SK-N-SH (cell line): ENCODE results near the gene ALDOB. TPM values are rescaled to one million over a fixed set of nuclear protein-coding genes. Genes with fewer than 3 reads are reported as not detected.

ENCODE experiments used
- CTCF ChIA-PET: fragments of 300-600, 350-600 bp; formaldehyde crosslinking; extraction: SDS; loops from one replicate; lab custom pipeline; 2021; lab: Yijun Ruan, JAX
- POLR2A ChIA-PET: fragments of 350-600 bp; sonication (Branson Sonifier 250); formaldehyde crosslinking; extraction: SDS; loops from one replicate; lab custom pipeline; 2020; ENCODE audit warnings: antibody characterized with exemption, inconsistent platforms; lab: Yijun Ruan, JAX
- DNase-seq: peaks from one replicate; pipeline ENCODE4 v3.0.0; 2012
- H2AFZ ChIP-seq: fragments of 200-600 bp; sonication (generic); 2 replicates; pipeline ENCODE4 v1.8.1; 2016; ENCODE audit warnings: antibody characterized with exemption, mild to moderate bottlenecking, low read depth
- H3F3A ChIP-seq: fragments of 200-600 bp; sonication (generic); replicated peaks from 2 replicates; pipeline ENCODE3; 2016; ENCODE audit warnings: antibody characterized with exemption, mild to moderate bottlenecking; ENCODE audit not compliant: insufficient read depth
- H3K27ac ChIP-seq, 2 experiments: fragments of 200-500 bp in 1 of 2; fragments of 200-600 bp in 1 of 2; sonication (Bioruptor generic) in 1 of 2; sonication (generic), shearing (Covaris generic) in 1 of 2; 2 replicates each; pipeline versions ENCODE4 v1.5.1 to v1.6.1; 2014 to 2016; ENCODE audit warnings: low read depth in 2 of 2, inconsistent platforms in 1 of 2, low read length in 1 of 2, mild to moderate bottlenecking in 1 of 2, mixed read lengths in 1 of 2
- H3K27me3 ChIP-seq: fragments of 200-600 bp; sonication (generic), shearing (Covaris generic); 2 replicates; pipeline ENCODE4 v1.6.1; 2016; ENCODE audit warnings: mixed run types; ENCODE audit not compliant: insufficient read depth
- H3K36me3 ChIP-seq, 2 experiments: fragments of 200-500 bp in 1 of 2; fragments of 200-600 bp in 1 of 2; sonication (Bioruptor generic) in 1 of 2; sonication (generic) in 1 of 2; replicated peaks in 1 of 2; 2 replicates each; pipeline versions ENCODE3 to v1.5.1; 2014 to 2016; ENCODE audit warnings: low read length in 1 of 2, mild to moderate bottlenecking in 1 of 2; ENCODE audit not compliant: insufficient read depth in 2 of 2, control insufficient read depth in 1 of 2
- H3K4me1 ChIP-seq, 2 experiments: fragments of 200-500 bp in 1 of 2; fragments of 200-600 bp in 1 of 2; sonication (Bioruptor generic) in 1 of 2; sonication (generic), shearing (Covaris generic) in 1 of 2; 2 replicates each; pipeline versions ENCODE4 v1.5.1 to v1.6.1; 2014 to 2016; ENCODE audit warnings: low read depth in 1 of 2, low read length in 1 of 2, mixed run types in 1 of 2; ENCODE audit not compliant: insufficient read depth in 2 of 2, control insufficient read depth in 1 of 2
- H3K4me2 ChIP-seq: fragments of 200-600 bp; sonication (generic), shearing (Covaris generic); 2 replicates; pipeline ENCODE4 v1.6.1; 2017; ENCODE audit warnings: mixed run types
- H3K4me3 ChIP-seq, 2 experiments: fragments of 200-500 bp in 1 of 2; fragments of 200-600 bp in 1 of 2; sonication (Bioruptor generic) in 1 of 2; sonication (generic), shearing (Covaris generic) in 1 of 2; 2 replicates each; pipeline versions ENCODE4 v1.5.1 to v1.8.1; 2014 to 2016; ENCODE audit warnings: low read depth in 2 of 2, inconsistent platforms in 1 of 2, low read length in 1 of 2, mild to moderate bottlenecking in 1 of 2, mixed read lengths in 1 of 2, moderate library complexity in 1 of 2
- H3K79me2 ChIP-seq: fragments of 200-600 bp; sonication (generic); 2 replicates; pipeline ENCODE4 v1.8.1; 2017; ENCODE audit warnings: mild to moderate bottlenecking; ENCODE audit not compliant: insufficient read depth
- H3K9ac ChIP-seq: fragments of 200-600 bp; sonication (generic); 2 replicates; pipeline ENCODE4 v1.6.1; 2017; ENCODE audit warnings: mixed run types
- H3K9me2 ChIP-seq: fragments of 200-600 bp; sonication (generic); 2 replicates; pipeline ENCODE4 v1.6.1; 2017; ENCODE audit warnings: mixed run types
- H3K9me3 ChIP-seq: fragments of 200-600 bp; sonication (generic); 2 replicates; pipeline ENCODE4 v1.6.1; 2017; ENCODE audit warnings: mixed run types, mild to moderate bottlenecking, moderate library complexity
- H4K20me1 ChIP-seq: fragments of 200-600 bp; sonication (generic); 2 replicates; pipeline ENCODE4 v1.6.1; 2017; ENCODE audit warnings: mild to moderate bottlenecking, mixed run types; ENCODE audit not compliant: insufficient read depth
- ELF1 ChIP-seq: IDR thresholded peaks from 2 replicates; pipeline ENCODE4 v1.4.0; 2012
- EP300 ChIP-seq, 2 experiments: IDR thresholded peaks; 2 replicates each; pipeline versions ENCODE4 v1.4.0 to v1.6.1; 2012; ENCODE audit warnings: borderline replicate concordance in 1 of 2, low read depth in 1 of 2, low read length in 1 of 2
- EZH2phosphoT487 ChIP-seq: fragments of 200-600 bp; sonication (generic); IDR thresholded peaks from 2 replicates; pipeline ENCODE4 v1.6.1; 2017; ENCODE audit warnings: low read depth, mixed run types, mild to moderate bottlenecking, antibody characterized with exemption, moderate library complexity, borderline replicate concordance
- FOSL2 ChIP-seq: IDR thresholded peaks from 2 replicates; pipeline ENCODE4 v1.4.0; 2012; ENCODE audit warnings: low read depth, mild to moderate bottlenecking, moderate library complexity, borderline replicate concordance
- FOXM1 ChIP-seq: IDR thresholded peaks from 2 replicates; pipeline ENCODE4 v1.4.0; 2012; ENCODE audit warnings: low read depth, mild to moderate bottlenecking
- JUND ChIP-seq: IDR thresholded peaks from 2 replicates; pipeline ENCODE4 v1.4.0; 2012
- MEF2A ChIP-seq: IDR thresholded peaks from 2 replicates; pipeline ENCODE4 v1.4.0; 2012; ENCODE audit warnings: low read depth, borderline replicate concordance
- NFIC ChIP-seq: IDR thresholded peaks from 2 replicates; pipeline ENCODE4 v1.4.0; 2012; ENCODE audit warnings: borderline replicate concordance
- NRF1 ChIP-seq: IDR thresholded peaks from 2 replicates; pipeline ENCODE4 v1.6.1; 2012; ENCODE audit warnings: low read depth, mild to moderate bottlenecking, low read length
- POLR2AphosphoS5 ChIP-seq: IDR thresholded peaks from 2 replicates; pipeline ENCODE4 v1.6.1; 2012; ENCODE audit warnings: low read depth, low read length
- RAD21 ChIP-seq: IDR thresholded peaks from 2 replicates; pipeline ENCODE4 v1.6.1; 2012; ENCODE audit warnings: mild to moderate bottlenecking, low read length
- RFX5 ChIP-seq: IDR thresholded peaks from 2 replicates; pipeline ENCODE4 v1.6.1; 2012; ENCODE audit warnings: mild to moderate bottlenecking, improper control_type of control experiment, low read length
- SIN3A ChIP-seq: IDR thresholded peaks from 2 replicates; pipeline ENCODE4 v1.6.1; 2012; ENCODE audit warnings: low read depth, mild to moderate bottlenecking, low read length, moderate library complexity, borderline replicate concordance
- SMC3 ChIP-seq: IDR thresholded peaks from 2 replicates; pipeline ENCODE4 v1.6.1; 2012; ENCODE audit warnings: low read depth, low read length, improper control_type of control experiment
- YY1 ChIP-seq: IDR thresholded peaks from 2 replicates; pipeline ENCODE4 v1.4.0; 2012; ENCODE audit warnings: low read depth, mild to moderate bottlenecking
- WGBS: methylation state at CpG from one replicate; pipeline ENCODE4 v1.1.6; 2017; ENCODE audit warnings: low lambda C conversion rate; 5-methylcytosine and 5-hydroxymethylcytosine counted together
- polyA plus RNA-seq, 3 experiments: library from polyadenylated mRNA; depleted of rRNA; stranded (reverse); fragments of >200 nt; gene quantifications; 2 replicates each; pipeline ENCODE4 v1.2.3, GENCODE V29; 2012
- TF ChIP-seq, protein P1 (sequence below): IDR thresholded peaks from 2 replicates; pipeline ENCODE4 v1.4.0; 2012; ENCODE audit warnings: low read depth, borderline replicate concordance
- TF ChIP-seq, protein P2 (sequence below): IDR thresholded peaks from 2 replicates; pipeline ENCODE4 v1.4.0; 2012; ENCODE audit warnings: low read depth, borderline replicate concordance
- TF ChIP-seq, protein P3 (sequence below): IDR thresholded peaks from 2 replicates; pipeline ENCODE4; 2012
- TF ChIP-seq, protein P4 (sequence below): fragments of 150-350 bp; IDR thresholded peaks from 2 replicates; pipeline ENCODE4 v1.6.1; 2017; ENCODE audit warnings: antibody characterized with exemption, low read length, low read depth, borderline replicate concordance
- TF ChIP-seq, protein P5 (sequence below): fragments of 200-600 bp; sonication (generic); IDR thresholded peaks from 2 replicates; pipeline ENCODE4 v1.6.1; 2017; ENCODE audit warnings: antibody characterized with exemption, mild to moderate bottlenecking, moderate library complexity

The ALDOB gene
- polyA plus RNA-seq, 1 of the 3 experiments (the other 2 are of a cell fraction), result not detected

DNA sequence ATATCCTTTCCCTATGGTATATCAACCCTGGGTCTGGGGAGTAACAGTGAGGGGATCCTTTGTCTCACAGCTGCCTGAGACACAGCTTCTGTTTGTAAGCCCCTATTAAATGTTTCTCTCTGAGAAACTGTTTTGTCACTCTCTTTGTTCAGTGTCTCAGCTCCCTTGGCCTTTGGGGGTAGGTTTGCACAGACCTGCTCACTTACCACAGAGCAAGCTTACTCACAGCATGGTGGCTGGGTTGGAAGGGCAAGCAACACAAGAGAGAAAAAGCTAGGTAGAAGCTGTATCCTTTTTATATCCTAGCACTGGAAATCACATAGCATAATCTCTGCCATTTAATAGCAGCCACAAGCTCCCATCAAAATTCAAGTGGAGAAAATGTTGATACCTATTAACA lies 55.3 kb downstream of the ALDOB start:
- Histone ChIP-seq H2AFZ (no peak overlapping the region), H3K27me3 (no peaks in the 10 kb centered on the region), H3K9ac (no peak overlapping the region), H3F3A (peaks cover 22% of the 10 kb centered on the region), H3K4me2 (no peak overlapping the region), H4K20me1 (no peaks in the 10 kb centered on the region), H3K79me2 (no peaks in the 10 kb centered on the region), H3K4me3 (no peak overlapping the region), H3K9me3 (peaks cover 7% of the 10 kb centered on the region; the same call in 1 of the 2 replicates), H3K36me3 (peaks cover 0 to 6% of the 10 kb centered on the region in 2 experiments), H3K4me1 (peaks cover 0 to 14% of the 10 kb centered on the region in 2 experiments; a peak in 2 of 4 replicates), H3K9me2 (no peaks in the 10 kb centered on the region), H3K27ac (no peak overlapping the region)
- no peak for DNase-seq
- ChIA-PET POLR2A (no interaction called here), CTCF (interaction anchor here (0.6 to 1.8 kb wide), 4 partner anchors 8 to 69 kb away, joined by 3 to 5 read pairs (median 4); no protein-coding TSS in a partner anchor)
- TF ChIP-seq RFX5 (no peak), MEF2A (no peak), SIN3A (no peak), POLR2AphosphoS5 (no peak), FOSL2 (no peak), YY1 (no peak)
- TF ChIP-seq, protein P1, sequence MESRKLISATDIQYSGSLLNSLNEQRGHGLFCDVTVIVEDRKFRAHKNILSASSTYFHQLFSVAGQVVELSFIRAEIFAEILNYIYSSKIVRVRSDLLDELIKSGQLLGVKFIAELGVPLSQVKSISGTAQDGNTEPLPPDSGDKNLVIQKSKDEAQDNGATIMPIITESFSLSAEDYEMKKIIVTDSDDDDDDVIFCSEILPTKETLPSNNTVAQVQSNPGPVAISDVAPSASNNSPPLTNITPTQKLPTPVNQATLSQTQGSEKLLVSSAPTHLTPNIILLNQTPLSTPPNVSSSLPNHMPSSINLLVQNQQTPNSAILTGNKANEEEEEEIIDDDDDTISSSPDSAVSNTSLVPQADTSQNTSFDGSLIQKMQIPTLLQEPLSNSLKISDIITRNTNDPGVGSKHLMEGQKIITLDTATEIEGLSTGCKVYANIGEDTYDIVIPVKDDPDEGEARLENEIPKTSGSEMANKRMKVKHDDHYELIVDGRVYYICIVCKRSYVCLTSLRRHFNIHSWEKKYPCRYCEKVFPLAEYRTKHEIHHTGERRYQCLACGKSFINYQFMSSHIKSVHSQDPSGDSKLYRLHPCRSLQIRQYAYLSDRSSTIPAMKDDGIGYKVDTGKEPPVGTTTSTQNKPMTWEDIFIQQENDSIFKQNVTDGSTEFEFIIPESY, result no peak
- TF ChIP-seq, protein P2, sequence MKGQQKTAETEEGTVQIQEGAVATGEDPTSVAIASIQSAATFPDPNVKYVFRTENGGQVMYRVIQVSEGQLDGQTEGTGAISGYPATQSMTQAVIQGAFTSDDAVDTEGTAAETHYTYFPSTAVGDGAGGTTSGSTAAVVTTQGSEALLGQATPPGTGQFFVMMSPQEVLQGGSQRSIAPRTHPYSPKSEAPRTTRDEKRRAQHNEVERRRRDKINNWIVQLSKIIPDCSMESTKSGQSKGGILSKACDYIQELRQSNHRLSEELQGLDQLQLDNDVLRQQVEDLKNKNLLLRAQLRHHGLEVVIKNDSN, result no peak

DNA sequence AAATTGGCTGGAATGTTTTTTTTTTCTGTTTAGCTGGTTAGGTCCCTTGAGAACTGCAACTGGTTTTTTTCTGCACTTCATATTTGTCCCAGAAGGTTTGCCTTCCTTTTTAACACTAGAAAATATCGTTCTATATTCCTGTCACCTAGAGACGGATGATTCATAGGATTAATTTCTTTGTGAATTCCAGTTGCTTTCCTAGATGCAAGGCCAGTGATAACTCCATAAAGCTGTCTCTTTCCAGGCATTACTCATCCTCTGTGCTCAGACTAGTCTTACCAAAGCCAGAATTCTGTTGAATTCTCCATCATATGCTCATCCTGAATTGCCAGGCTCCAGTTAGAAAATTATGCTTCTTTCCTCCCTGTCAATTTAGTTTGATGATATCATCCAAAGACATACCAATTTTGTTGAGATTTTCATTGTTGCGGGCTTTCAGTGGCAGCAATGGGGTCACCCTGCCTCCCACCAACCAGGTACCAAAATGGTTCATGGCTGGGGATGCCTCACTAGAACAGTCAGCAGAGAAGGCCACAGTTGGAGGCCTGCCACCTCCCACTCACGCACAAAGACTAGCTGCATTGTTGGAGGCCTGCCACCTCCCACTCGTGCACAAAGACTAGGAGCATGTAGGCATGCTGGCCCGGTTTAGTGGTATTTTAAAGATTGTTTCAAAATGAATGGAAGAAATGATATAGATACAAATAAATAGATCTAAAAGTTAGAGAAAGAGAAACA lies 59.3 kb downstream of the ALDOB start:
- DNase-seq, result no peak
- ChIA-PET CTCF (interaction anchor here (0.6 to 1.0 kb wide), 2 partner anchors 12 to 65 kb away, joined by 3 read pairs; no protein-coding TSS in a partner anchor), POLR2A (no interaction called here)
- H3K79me2 ChIP-seq, result no peaks in the 10 kb centered on the region
- peaks cover 23% of the 10 kb centered on the region for H3F3A ChIP-seq
- H3K4me3 ChIP-seq, result no peak overlapping the region
- no peaks in the 10 kb centered on the region for H4K20me1 ChIP-seq
- H3K27me3 ChIP-seq, result no peaks in the 10 kb centered on the region
- peak overlapping the region; percentile 59; the same call in 1 of the 2 replicates for H2AFZ ChIP-seq
- peaks cover 0 to 14% of the 10 kb centered on the region in 2 experiments; a peak in 2 of 4 replicates for H3K4me1 ChIP-seq
- H3K27ac ChIP-seq, result peak overlapping the region in 1 of 2 experiments; percentile 84; a peak in 2 of 4 replicates
- WGBS, result 15% methylated on average over 6 of the region's 6 CpGs
- H3K4me2 ChIP-seq, result peak overlapping the region; percentile 69
- H3K9ac ChIP-seq, result peak overlapping the region; percentile 45; the same call in 1 of the 2 replicates
- peaks cover 7% of the 10 kb centered on the region; the same call in 1 of the 2 replicates for H3K9me3 ChIP-seq
- no peaks in the 10 kb centered on the region for H3K9me2 ChIP-seq
- no peaks in the 10 kb centered on the region for H3K36me3 ChIP-seq
- no peak for TF ChIP-seq ELF1
- no peak for TF ChIP-seq SIN3A
- TF ChIP-seq MEF2A, result no peak
- peak in 1 of 2 experiments; percentile 60; a peak in 1 of 4 replicates for TF ChIP-seq EP300 (IDR thresholded peaks at IDR 0.05; ENCODE audit: borderline replicate concordance in 1 of 2, low read depth in 1 of 2, low read length in 1 of 2)
- TF ChIP-seq, protein P3, sequence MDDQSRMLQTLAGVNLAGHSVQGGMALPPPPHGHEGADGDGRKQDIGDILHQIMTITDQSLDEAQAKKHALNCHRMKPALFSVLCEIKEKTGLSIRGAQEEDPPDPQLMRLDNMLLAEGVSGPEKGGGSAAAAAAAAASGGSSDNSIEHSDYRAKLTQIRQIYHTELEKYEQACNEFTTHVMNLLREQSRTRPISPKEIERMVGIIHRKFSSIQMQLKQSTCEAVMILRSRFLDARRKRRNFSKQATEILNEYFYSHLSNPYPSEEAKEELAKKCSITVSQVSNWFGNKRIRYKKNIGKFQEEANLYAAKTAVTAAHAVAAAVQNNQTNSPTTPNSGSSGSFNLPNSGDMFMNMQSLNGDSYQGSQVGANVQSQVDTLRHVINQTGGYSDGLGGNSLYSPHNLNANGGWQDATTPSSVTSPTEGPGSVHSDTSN, result peak; percentile 86
- peak; percentile 88 for TF ChIP-seq JUND
- TF ChIP-seq YY1, result 0 out of 2 replicates have a peak, but pooled peaks have one; percentile 24
- TF ChIP-seq RFX5, result no peak
- TF ChIP-seq FOXM1, result no peak
- TF ChIP-seq, protein P4, sequence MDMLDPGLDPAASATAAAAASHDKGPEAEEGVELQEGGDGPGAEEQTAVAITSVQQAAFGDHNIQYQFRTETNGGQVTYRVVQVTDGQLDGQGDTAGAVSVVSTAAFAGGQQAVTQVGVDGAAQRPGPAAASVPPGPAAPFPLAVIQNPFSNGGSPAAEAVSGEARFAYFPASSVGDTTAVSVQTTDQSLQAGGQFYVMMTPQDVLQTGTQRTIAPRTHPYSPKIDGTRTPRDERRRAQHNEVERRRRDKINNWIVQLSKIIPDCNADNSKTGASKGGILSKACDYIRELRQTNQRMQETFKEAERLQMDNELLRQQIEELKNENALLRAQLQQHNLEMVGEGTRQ, result no peak
- TF ChIP-seq SMC3, result no peak
- TF ChIP-seq NRF1, result no peak
- TF ChIP-seq NFIC, result peak; percentile 38; the same call in 1 of the 2 replicates
- no peak for TF ChIP-seq EZH2phosphoT487
- TF ChIP-seq, protein P5, sequence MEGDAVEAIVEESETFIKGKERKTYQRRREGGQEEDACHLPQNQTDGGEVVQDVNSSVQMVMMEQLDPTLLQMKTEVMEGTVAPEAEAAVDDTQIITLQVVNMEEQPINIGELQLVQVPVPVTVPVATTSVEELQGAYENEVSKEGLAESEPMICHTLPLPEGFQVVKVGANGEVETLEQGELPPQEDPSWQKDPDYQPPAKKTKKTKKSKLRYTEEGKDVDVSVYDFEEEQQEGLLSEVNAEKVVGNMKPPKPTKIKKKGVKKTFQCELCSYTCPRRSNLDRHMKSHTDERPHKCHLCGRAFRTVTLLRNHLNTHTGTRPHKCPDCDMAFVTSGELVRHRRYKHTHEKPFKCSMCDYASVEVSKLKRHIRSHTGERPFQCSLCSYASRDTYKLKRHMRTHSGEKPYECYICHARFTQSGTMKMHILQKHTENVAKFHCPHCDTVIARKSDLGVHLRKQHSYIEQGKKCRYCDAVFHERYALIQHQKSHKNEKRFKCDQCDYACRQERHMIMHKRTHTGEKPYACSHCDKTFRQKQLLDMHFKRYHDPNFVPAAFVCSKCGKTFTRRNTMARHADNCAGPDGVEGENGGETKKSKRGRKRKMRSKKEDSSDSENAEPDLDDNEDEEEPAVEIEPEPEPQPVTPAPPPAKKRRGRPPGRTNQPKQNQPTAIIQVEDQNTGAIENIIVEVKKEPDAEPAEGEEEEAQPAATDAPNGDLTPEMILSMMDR, result no peak
- TF ChIP-seq RAD21, result no peak
